ENCODE results near the gene NCOA6.
"Not testable (repeated sequence)": the region's sequence is repeated elsewhere in the genome, so short reads cannot be mapped to it uniquely, and the experiment has no call there.

The NCOA6 gene

DNA sequence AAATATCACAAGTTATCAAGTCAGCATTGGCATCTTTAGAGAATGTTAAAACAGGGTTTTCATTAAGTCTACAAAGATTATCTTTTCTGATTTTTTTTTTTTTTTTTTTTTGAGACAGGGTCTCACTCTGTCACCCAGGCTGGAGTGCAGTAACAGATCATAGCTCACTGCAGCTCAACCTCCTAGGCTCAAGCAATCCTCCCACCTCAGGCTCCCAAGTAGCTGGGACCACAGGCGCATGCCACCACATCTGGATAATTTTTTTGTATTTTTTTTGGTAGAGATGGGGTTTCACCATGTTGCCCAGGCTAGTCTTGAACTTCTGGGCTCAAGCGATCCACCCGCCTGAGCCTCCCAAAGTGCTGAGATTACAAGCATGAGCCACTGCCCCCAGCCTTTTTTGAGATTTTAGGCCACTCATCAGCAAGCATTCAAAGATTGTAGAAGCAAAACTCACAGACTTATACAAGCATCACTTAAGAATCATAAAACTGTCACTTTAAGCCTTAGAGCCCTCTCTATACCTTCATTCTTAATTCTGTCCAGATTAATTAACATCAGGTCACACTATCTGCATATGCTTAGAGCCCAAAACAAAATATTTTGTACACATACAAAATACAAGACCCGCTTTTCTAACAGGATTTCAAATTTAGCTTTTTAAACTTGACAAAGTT is 32.6 kb downstream of the NCOA6 start:
- Histone ChIP-seq H2AFZ (ENCODE audit: low read length) (no peak overlapping the region), H3K4me3 (ENCODE audit: low read length in 2 of 2) (no peak overlapping the region), H2BK12ac (ENCODE audit: low read length) (no peak overlapping the region), H2BK15ac (ENCODE audit: low read length) (no peak overlapping the region), H2AK5ac (ENCODE audit: low read depth, low read length) (no peak overlapping the region), H3K27ac (replicated peaks; ENCODE audit: low read length) (no peak overlapping the region), H3K27me3 (ENCODE audit: control insufficient read depth in 3 of 3, insufficient read depth in 3 of 3, low read depth in 1 of 3, low read length in 3 of 3) (no peaks in the 10 kb centered on the region), H3K9ac (ENCODE audit: low read depth, low read length, poor library complexity) (no peak overlapping the region), H3K4ac (ENCODE audit: low read length) (no peak overlapping the region), H3K9me3 (replicated peaks in 1 of 2; ENCODE audit: control insufficient read depth in 2 of 2, insufficient read depth in 1 of 2, low read depth in 1 of 2, low read length in 2 of 2) (peaks cover 0 to 5% of the 10 kb centered on the region in 2 donors), H3K79me1 (ENCODE audit: low read depth, low read length) (peaks cover 1% of the 10 kb centered on the region), H3K4me2 (ENCODE audit: insufficient read depth, low read length, poor library complexity, severe bottlenecking) (no peak overlapping the region), H2BK5ac (ENCODE audit: low read length) (no peak overlapping the region), H3K18ac (ENCODE audit: low read length) (no peak overlapping the region), H4K8ac (ENCODE audit: low read depth, low read length) (no peak overlapping the region), H3K14ac (ENCODE audit: low read length) (no peak overlapping the region), H3K23ac (ENCODE audit: low read depth, low read length, poor library complexity) (no peak overlapping the region), H2BK120ac (ENCODE audit: low read depth, low read length) (no peak overlapping the region), H3K36me3 (replicated peaks in 1 of 2; ENCODE audit: control insufficient read depth in 2 of 2, insufficient read depth in 2 of 2, low read length in 2 of 2) (peaks cover 5 to 43% of the 10 kb centered on the region in 2 donors), H3K4me1 (ENCODE audit: control insufficient read depth in 2 of 2, insufficient read depth in 1 of 2, low read depth in 1 of 2, low read length in 2 of 2) (no peaks in the 10 kb centered on the region), H4K91ac (ENCODE audit: low read depth, low read length, poor library complexity) (no peak overlapping the region)
- no CpG with 5 or more reads among the region's 4 CpGs for WGBS, 2 donors (ENCODE audit: extremely low coverage in 2 of 2, insufficient read length in 2 of 2, insufficient replicate concordance in 1 of 2)
- no peak for DNase-seq (ENCODE audit: low spot score)

DNA sequence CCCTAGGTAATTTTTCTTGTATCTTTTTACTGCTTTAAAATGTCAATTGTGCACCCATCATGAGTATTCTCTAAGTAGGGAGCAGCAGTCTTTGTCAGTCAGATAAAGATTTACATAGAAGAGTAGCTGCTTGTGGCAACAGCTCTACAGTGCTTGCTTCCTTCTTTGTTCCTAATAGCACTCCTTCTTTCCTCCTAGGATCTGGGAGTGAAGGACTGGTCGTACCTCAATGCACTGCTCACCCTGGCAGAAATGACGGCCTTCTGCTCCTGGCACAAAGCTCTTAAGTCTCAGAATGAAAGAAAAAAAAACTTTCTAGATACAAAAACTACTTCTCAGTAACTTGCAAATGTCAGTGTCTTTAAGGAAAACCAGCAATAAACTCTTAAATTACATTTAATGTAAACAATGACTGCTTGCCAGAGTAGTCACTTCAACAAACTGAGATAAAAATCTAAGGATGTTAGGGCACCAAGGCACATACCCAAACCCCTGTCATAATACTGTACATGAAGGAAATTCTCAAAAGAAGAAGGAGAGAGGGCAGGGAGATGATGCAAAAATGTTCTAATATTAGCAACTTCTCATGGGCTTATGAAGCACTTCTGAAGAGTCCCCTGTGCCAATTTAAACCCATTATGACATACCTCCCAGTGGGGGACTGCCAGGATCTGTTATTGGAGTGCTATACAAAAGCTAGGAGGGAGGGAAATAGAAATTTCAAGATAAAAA is 34.0 kb downstream of the NCOA6 start:
- Histone ChIP-seq H3K4ac (ENCODE audit: low read length) (no peak overlapping the region), H3K36me3 (replicated peaks in 1 of 2; ENCODE audit: control insufficient read depth in 2 of 2, insufficient read depth in 2 of 2, low read length in 2 of 2) (peaks cover 5 to 48% of the 10 kb centered on the region in 2 donors), H2AK5ac (ENCODE audit: low read depth, low read length) (no peak overlapping the region), H2BK120ac (ENCODE audit: low read depth, low read length) (no peak overlapping the region), H3K9ac (ENCODE audit: low read depth, low read length, poor library complexity) (no peak overlapping the region), H3K18ac (ENCODE audit: low read length) (no peak overlapping the region), H2BK12ac (ENCODE audit: low read length) (no peak overlapping the region), H4K91ac (ENCODE audit: low read depth, low read length, poor library complexity) (no peak overlapping the region), H3K9me3 (replicated peaks in 1 of 2; ENCODE audit: control insufficient read depth in 2 of 2, insufficient read depth in 1 of 2, low read depth in 1 of 2, low read length in 2 of 2) (no peaks in the 10 kb centered on the region), H3K27me3 (ENCODE audit: control insufficient read depth in 3 of 3, insufficient read depth in 3 of 3, low read depth in 1 of 3, low read length in 3 of 3) (no peaks in the 10 kb centered on the region), H2AFZ (ENCODE audit: low read length) (no peak overlapping the region), H3K4me3 (ENCODE audit: low read length in 2 of 2) (no peak overlapping the region), H3K4me2 (ENCODE audit: insufficient read depth, low read length, poor library complexity, severe bottlenecking) (no peak overlapping the region), H3K14ac (ENCODE audit: low read length) (no peak overlapping the region), H3K79me1 (ENCODE audit: low read depth, low read length) (peaks cover 1% of the 10 kb centered on the region), H3K23ac (ENCODE audit: low read depth, low read length, poor library complexity) (no peak overlapping the region), H3K27ac (replicated peaks; ENCODE audit: low read length) (no peak overlapping the region), H2BK5ac (ENCODE audit: low read length) (no peak overlapping the region), H2BK15ac (ENCODE audit: low read length) (no peak overlapping the region), H3K4me1 (ENCODE audit: control insufficient read depth in 2 of 2, insufficient read depth in 1 of 2, low read depth in 1 of 2, low read length in 2 of 2) (no peaks in the 10 kb centered on the region), H4K8ac (ENCODE audit: low read depth, low read length) (no peak overlapping the region)
- no peak for DNase-seq (ENCODE audit: low spot score)
- WGBS, 2 donors (ENCODE audit: extremely low coverage in 2 of 2, insufficient read length in 2 of 2, insufficient replicate concordance in 1 of 2) = no CpG with 5 or more reads among the region's 2 CpGs

DNA sequence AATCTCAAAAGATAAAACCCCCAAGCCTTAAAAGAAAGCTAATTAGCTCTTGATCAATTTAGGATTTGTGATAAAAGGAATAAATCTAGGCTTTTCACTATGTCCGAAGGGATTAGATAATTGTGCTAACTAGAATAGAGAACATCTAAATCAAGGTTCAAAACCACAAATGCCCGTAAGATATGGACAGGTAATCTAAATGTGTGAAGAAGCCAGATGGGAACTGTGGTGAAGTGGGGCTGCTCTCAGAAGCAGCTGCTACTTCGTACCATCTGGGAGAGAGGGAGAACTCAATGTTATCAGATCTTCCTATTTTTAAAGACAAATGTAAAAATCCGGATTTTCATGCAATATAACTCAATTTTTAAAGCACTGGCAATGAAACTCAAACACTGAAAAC is 44.2 kb downstream of the NCOA6 start:
- H3K14ac ChIP-seq (ENCODE audit: low read length) = no peak overlapping the region
- no peaks in the 10 kb centered on the region for H3K9me3 ChIP-seq (replicated peaks in 1 of 2; ENCODE audit: control insufficient read depth in 2 of 2, insufficient read depth in 1 of 2, low read depth in 1 of 2, low read length in 2 of 2)
- no peaks in the 10 kb centered on the region for H3K79me1 ChIP-seq (ENCODE audit: low read depth, low read length)
- H2AFZ ChIP-seq (ENCODE audit: low read length) = no peak overlapping the region
- no peak overlapping the region for H2BK5ac ChIP-seq (ENCODE audit: low read length)
- H3K4me1 ChIP-seq (ENCODE audit: control insufficient read depth in 2 of 2, insufficient read depth in 1 of 2, low read depth in 1 of 2, low read length in 2 of 2) = no peaks in the 10 kb centered on the region
- no peaks in the 10 kb centered on the region for H3K27me3 ChIP-seq (ENCODE audit: control insufficient read depth in 3 of 3, insufficient read depth in 3 of 3, low read depth in 1 of 3, low read length in 3 of 3)
- no peak overlapping the region for H3K27ac ChIP-seq (replicated peaks; ENCODE audit: low read length)
- no peak for DNase-seq (ENCODE audit: low spot score)
- H3K4ac ChIP-seq (ENCODE audit: low read length) = no peak overlapping the region
- no peak overlapping the region for H2BK120ac ChIP-seq (ENCODE audit: low read depth, low read length)
- H3K18ac ChIP-seq (ENCODE audit: low read length) = no peak overlapping the region
- no peak overlapping the region for H3K4me3 ChIP-seq (ENCODE audit: low read length in 2 of 2)
- H4K8ac ChIP-seq (ENCODE audit: low read depth, low read length) = no peak overlapping the region
- no peak overlapping the region for H3K9ac ChIP-seq (ENCODE audit: low read depth, low read length, poor library complexity)
- no peak overlapping the region for H2BK15ac ChIP-seq (ENCODE audit: low read length)
- no peak overlapping the region for H4K91ac ChIP-seq (ENCODE audit: low read depth, low read length, poor library complexity)
- no peak overlapping the region for H3K23ac ChIP-seq (ENCODE audit: low read depth, low read length, poor library complexity)
- H2BK12ac ChIP-seq (ENCODE audit: low read length) = no peak overlapping the region
- peaks cover 1 to 67% of the 10 kb centered on the region in 2 donors for H3K36me3 ChIP-seq (replicated peaks in 1 of 2; ENCODE audit: control insufficient read depth in 2 of 2, insufficient read depth in 2 of 2, low read length in 2 of 2)
- H2AK5ac ChIP-seq (ENCODE audit: low read depth, low read length) = no peak overlapping the region
- H3K4me2 ChIP-seq (ENCODE audit: insufficient read depth, low read length, poor library complexity, severe bottlenecking) = no peak overlapping the region
- no CpG with 5 or more reads among the region's 4 CpGs for WGBS, 2 donors (ENCODE audit: extremely low coverage in 2 of 2, insufficient read length in 2 of 2, insufficient replicate concordance in 1 of 2)

DNA sequence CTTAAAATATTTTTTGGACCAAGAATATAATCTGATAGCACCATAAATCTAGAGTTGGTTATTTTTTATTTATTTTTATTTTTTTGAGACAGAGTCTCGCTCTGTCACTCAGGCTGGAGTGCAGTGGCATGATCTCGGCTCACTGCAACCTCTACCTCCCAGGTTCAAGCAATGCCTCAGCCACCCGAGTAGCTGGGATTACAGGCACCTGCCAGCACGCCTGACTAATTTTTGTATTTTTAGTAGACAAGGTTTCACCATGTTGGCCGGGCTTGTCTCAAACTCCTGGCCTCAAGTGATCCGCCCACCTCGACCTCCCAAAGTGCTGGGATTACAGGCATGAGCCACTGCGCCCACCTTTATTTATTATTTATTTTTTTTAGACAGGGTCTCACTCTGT is 45.2 kb downstream of the NCOA6 start:
- H3K79me1 ChIP-seq (ENCODE audit: low read depth, low read length); H2BK12ac ChIP-seq (ENCODE audit: low read length); H3K4me3 ChIP-seq (ENCODE audit: low read length in 2 of 2); H2BK15ac ChIP-seq (ENCODE audit: low read length); H3K27ac ChIP-seq (replicated peaks; ENCODE audit: low read length); H3K4me1 ChIP-seq (ENCODE audit: control insufficient read depth in 2 of 2, insufficient read depth in 1 of 2, low read depth in 1 of 2, low read length in 2 of 2); H2BK120ac ChIP-seq (ENCODE audit: low read depth, low read length); H3K14ac ChIP-seq (ENCODE audit: low read length); H4K8ac ChIP-seq (ENCODE audit: low read depth, low read length); H3K23ac ChIP-seq (ENCODE audit: low read depth, low read length, poor library complexity); H2AK5ac ChIP-seq (ENCODE audit: low read depth, low read length); H3K9me3 ChIP-seq (replicated peaks in 1 of 2; ENCODE audit: control insufficient read depth in 2 of 2, insufficient read depth in 1 of 2, low read depth in 1 of 2, low read length in 2 of 2); H2BK5ac ChIP-seq (ENCODE audit: low read length); H3K27me3 ChIP-seq (ENCODE audit: control insufficient read depth in 3 of 3, insufficient read depth in 3 of 3, low read depth in 1 of 3, low read length in 3 of 3); H4K91ac ChIP-seq (ENCODE audit: low read depth, low read length, poor library complexity); DNase-seq (ENCODE audit: low spot score); H2AFZ ChIP-seq (ENCODE audit: low read length); H3K4me2 ChIP-seq (ENCODE audit: insufficient read depth, low read length, poor library complexity, severe bottlenecking); H3K4ac ChIP-seq (ENCODE audit: low read length); H3K18ac ChIP-seq (ENCODE audit: low read length); H3K9ac ChIP-seq (ENCODE audit: low read depth, low read length, poor library complexity): not testable (repeated sequence)
- peaks cover 1 to 73% of the 10 kb centered on the region in 2 donors for H3K36me3 ChIP-seq (replicated peaks in 1 of 2; ENCODE audit: control insufficient read depth in 2 of 2, insufficient read depth in 2 of 2, low read length in 2 of 2)
- WGBS, 2 donors (ENCODE audit: extremely low coverage in 2 of 2, insufficient read length in 2 of 2, insufficient replicate concordance in 1 of 2) = no CpG with 5 or more reads among the region's 8 CpGs
